Measurements from ENCODE around the gene SNN. TPM values are rescaled to one million over a fixed set of nuclear protein-coding genes. Genes with fewer than 3 reads are reported as not detected.

SNN gene
- total RNA-seq, 1 donor from 2014 or later: 32.1 TPM

DNA sequence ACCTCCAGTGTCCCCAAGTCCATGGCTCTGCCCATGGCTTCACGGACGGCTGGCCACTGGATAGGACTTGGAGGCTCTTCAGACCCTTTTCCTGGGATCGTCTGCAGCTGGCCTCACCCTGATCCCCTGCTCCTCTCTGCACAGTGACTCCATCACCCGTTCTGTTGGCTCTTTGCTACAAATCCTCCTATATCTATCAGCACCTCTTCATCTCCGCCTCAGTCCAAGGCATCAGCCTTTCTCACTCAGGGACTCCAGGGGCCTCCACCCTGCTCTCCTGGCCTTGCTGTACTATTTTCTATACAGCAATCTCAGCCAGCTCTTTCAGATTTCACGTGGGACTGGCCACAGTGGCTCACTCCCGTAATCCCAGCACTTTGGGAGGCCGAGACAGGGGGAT lies 10.7 kb upstream of the SNN start:
- POLR2A ChIA-PET: no interaction called here
- H3K27ac Mint-ChIP-seq: no peak overlapping the region
- intact Hi-C loops (cut with micrococcal nuclease): no loop called here
- TF ChIP-seq, protein P1, sequence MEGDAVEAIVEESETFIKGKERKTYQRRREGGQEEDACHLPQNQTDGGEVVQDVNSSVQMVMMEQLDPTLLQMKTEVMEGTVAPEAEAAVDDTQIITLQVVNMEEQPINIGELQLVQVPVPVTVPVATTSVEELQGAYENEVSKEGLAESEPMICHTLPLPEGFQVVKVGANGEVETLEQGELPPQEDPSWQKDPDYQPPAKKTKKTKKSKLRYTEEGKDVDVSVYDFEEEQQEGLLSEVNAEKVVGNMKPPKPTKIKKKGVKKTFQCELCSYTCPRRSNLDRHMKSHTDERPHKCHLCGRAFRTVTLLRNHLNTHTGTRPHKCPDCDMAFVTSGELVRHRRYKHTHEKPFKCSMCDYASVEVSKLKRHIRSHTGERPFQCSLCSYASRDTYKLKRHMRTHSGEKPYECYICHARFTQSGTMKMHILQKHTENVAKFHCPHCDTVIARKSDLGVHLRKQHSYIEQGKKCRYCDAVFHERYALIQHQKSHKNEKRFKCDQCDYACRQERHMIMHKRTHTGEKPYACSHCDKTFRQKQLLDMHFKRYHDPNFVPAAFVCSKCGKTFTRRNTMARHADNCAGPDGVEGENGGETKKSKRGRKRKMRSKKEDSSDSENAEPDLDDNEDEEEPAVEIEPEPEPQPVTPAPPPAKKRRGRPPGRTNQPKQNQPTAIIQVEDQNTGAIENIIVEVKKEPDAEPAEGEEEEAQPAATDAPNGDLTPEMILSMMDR (IDR thresholded peaks at IDR 0.05): no peak
- no peaks in the 10 kb centered on the region for H3K9me3 Mint-ChIP-seq
- H3K27me3 Mint-ChIP-seq: no peaks in the 10 kb centered on the region
- no peak for ATAC-seq (ENCODE audit: low read depth)
- DNase-seq: no peak
- no peak overlapping the region for H3K4me3 Mint-ChIP-seq
- CTCF ChIA-PET: no interaction called here
- H3K36me3 Mint-ChIP-seq (ENCODE audit: low read depth): no peaks in the 10 kb centered on the region
- peaks cover 8% of the 10 kb centered on the region for H3K4me1 Mint-ChIP-seq

DNA sequence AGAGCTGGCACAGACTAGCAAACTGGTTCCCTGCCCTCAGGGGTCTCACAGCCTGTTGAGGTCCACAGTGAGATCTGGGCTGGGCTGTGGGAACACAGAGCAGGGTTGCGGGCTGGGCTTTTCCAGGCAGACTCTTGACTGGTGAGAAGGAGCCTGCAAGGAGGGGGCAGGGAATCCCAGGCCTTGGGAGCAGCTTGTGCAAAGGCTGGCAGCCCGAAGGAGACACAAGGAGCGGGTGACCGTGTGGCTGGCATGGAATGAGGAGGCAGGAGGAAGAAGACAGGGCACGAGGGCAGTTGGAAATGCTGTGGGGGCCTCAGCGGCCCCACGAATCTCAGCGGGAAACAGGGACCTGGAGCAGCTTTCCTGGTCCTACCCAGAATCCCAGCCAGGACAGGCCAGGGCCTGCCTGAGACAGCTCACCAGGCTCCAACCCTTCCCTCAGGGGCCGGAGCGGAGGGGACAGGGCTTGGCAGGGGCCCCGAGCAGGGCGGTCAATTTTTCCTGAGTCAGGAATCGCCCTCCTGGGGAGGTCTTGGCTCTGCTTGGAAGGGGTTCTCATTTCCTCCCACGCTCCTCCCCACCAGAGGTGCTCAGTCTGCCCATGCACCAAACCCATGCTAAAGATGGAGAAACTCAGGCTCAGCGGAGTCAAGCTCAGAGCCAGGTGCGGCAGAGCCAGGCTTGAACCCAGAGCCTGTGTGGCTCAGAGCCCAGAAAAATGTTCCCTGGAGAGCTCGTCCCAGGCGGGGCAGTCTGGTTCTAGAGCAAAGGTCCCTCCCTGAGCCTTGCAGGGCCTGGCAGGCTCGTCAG lies 9.2 kb upstream of the SNN start:
- Mint-ChIP-seq H3K27me3 (no peaks in the 10 kb centered on the region), H3K4me3 (no peak overlapping the region), H3K27ac (no peak overlapping the region), H3K36me3 (ENCODE audit: low read depth) (no peaks in the 10 kb centered on the region), H3K4me1 (peaks cover 12% of the 10 kb centered on the region), H3K9me3 (no peaks in the 10 kb centered on the region)
- TF ChIP-seq, protein P1 (IDR thresholded peaks at IDR 0.05): no peak
- ATAC-seq (ENCODE audit: low read depth): no peak
- DNase-seq: no peak
- ChIA-PET CTCF (interaction anchor here (1.4 to 2.1 kb wide), 2 partner anchors 10 to 56 kb away, joined by 3 to 8 read pairs; no protein-coding TSS in a partner anchor), POLR2A (interaction anchor here (0.8 kb wide), 1 partner anchor 10 kb away, joined by 3 read pairs; no protein-coding TSS in a partner anchor)
- intact Hi-C loops (cut with micrococcal nuclease): no loop called here

DNA sequence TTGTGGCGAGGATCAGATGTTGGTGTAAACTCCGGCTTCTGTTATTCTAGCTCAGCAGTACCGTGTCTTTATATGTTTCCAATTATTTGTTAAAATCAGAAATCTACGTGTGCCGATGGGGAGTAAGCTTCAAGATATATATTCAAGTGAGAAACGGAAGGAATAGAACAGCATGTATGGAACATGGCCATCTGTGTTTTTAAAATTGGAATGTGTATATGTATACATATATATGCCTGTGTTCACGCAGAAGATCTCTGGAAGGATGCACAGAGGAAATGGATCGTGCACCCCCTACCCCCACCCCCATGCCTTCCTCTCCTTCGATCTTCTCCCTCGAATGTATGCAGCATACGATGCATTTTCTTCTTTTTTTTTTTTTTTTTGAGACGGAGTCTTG lies 7.7 kb upstream of the SNN start:
- Mint-ChIP-seq H3K27ac (no peak overlapping the region), H3K4me1 (peaks cover 21% of the 10 kb centered on the region), H3K9me3 (no peaks in the 10 kb centered on the region), H3K4me3 (no peak overlapping the region), H3K36me3 (ENCODE audit: low read depth) (no peaks in the 10 kb centered on the region), H3K27me3 (no peaks in the 10 kb centered on the region)
- CTCF ChIA-PET: interaction anchor here (1.4 kb wide), 1 partner anchor 11 kb away, joined by 3 read pairs; no protein-coding TSS in a partner anchor
- TF ChIP-seq, protein P1 (IDR thresholded peaks at IDR 0.05): no peak
- intact Hi-C loops (cut with micrococcal nuclease): no loop called here
- no peak for ATAC-seq (ENCODE audit: low read depth)
- DNase-seq: no peak
- POLR2A ChIA-PET: no interaction called here

DNA sequence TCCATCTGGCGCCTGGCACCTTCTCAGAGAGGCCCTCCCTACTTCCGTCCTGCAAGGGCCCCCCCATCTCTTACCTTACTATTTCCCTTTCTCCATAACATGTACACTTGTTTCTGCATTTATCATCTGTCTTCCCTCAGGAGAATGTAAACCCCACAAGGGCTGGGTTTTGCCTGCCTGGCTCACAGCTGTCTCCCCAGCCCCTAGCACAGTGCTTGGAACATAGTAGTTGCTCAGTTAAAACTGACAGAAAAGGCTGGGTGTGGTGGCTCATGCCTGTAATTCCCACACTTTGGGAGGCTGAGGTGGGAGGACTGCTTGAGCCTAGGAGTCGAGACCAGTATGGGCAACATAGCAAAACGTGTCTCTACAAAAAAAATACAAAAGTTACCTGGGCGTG lies 5.7 kb upstream of the SNN start:
- ATAC-seq (ENCODE audit: low read depth) (no peak), DNase-seq (no peak)
- ChIA-PET POLR2A (no interaction called here), CTCF (interaction anchor here (0.5 kb wide), 1 partner anchor 406 kb away, joined by 5 read pairs; no protein-coding TSS in a partner anchor)
- H3K36me3 Mint-ChIP-seq (ENCODE audit: low read depth): no peaks in the 10 kb centered on the region
- peaks cover 36% of the 10 kb centered on the region for H3K4me1 Mint-ChIP-seq
- peak overlapping the region; percentile 35 for H3K27ac Mint-ChIP-seq
- no peaks in the 10 kb centered on the region for H3K27me3 Mint-ChIP-seq
- TF ChIP-seq, protein P1 (IDR thresholded peaks at IDR 0.05): no peak
- no peak overlapping the region for H3K4me3 Mint-ChIP-seq
- H3K9me3 Mint-ChIP-seq: no peaks in the 10 kb centered on the region
- intact Hi-C loops (cut with micrococcal nuclease): no loop called here

DNA sequence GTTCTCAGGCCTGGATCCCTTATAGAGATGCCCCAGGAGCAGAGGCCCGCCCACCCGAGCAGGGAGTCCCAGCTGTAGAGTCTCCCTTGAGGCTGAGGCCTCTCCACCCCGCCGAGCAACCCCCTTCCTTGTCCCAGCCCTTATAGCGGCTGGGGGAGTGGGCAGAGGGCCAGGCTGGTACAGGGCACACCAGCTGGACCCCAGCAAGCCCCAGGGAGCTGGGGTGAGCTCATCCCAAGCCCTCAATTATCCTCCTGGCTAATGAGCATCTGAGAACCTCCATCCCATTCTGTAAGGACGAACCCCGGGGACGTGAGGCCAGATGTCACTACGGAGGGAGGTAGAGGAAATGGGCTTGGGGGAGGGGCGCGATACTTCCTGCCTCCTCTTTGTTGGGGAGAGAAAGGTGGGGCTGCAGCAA lies 3.2 kb upstream of the SNN start:
- peak overlapping the region; percentile 14 for H3K27ac Mint-ChIP-seq
- H3K27me3 Mint-ChIP-seq: no peaks in the 10 kb centered on the region
- DNase-seq: no peak
- intact Hi-C loops (cut with micrococcal nuclease): loop anchor here (5.0 kb wide), 1 partner anchor 187 kb away; the partner anchor contains the start of gene RSL1D1
- H3K4me1 Mint-ChIP-seq: peaks cover 48% of the 10 kb centered on the region
- ChIA-PET CTCF (interaction anchor here (1.0 to 1.2 kb wide), 2 partner anchors 49 to 133 kb away, joined by 3 to 4 read pairs; no protein-coding TSS in a partner anchor), POLR2A (interaction anchor here (0.7 to 1.2 kb wide), 3 partner anchors 24 to 44 kb away, joined by 3 to 4 read pairs (median 3); no protein-coding TSS in a partner anchor)
- TF ChIP-seq, protein P1 (IDR thresholded peaks at IDR 0.05): no peak
- H3K36me3 Mint-ChIP-seq (ENCODE audit: low read depth): peaks cover 1% of the 10 kb centered on the region
- no peak for ATAC-seq (ENCODE audit: low read depth)
- H3K9me3 Mint-ChIP-seq: no peaks in the 10 kb centered on the region
- peak overlapping the region; percentile 25 for H3K4me3 Mint-ChIP-seq
